Stimulated activated CD4-positive, alpha-beta T cell treated with anti-CD3 and anti-CD28 coated beads, Interleukin-12 subunit alpha, Interleukin-12 subunit beta, amount 100 ng/mL, for 48 hours (primary cell): ENCODE results near the gene FUT7.

Experiments
- DNase-seq, 3 donors: peaks; one replicate each; pipeline ENCODE4 v3.0.0-alpha.2; 2020; ENCODE audit warnings: low read depth in 2 of 3, low spot score in 1 of 3

FUT7 gene

DNA sequence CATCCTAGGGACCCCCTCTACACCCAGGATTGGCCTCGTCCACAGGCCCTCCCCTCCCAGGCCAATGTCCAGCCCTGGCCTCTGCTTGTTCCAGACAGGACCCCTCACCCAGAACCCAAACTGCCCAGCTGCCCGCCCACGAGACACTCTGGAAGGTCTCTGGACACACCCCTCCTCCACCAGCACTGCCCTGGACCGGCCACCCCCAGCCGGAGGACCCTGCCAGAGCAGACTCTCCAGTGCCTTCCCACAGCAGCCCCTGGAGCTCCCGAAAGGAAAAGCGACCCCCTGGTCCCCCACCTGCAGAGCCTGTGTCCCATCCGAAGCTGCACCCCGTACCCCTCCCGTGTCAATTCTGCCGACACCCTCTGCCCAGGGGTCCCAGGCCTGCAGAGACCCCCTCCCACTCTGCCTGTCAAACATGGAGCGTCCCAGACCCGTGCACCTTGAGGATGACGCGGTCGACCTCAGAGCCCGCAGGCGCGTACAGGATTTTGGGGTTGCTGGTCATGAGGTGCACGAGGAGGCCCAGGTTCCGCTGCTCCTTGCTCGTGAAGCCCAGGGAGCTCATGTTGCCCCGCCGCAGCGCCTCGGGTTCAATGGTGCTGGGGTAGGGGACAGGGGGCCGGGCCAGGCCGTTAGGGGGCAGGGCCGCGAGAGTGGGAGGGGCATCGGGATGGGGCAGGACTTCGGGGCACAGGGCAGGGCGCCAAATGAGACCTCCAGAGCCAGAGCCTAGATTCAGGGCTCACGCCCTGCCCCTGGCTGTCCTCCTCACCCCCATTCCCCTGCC lies 11.8 kb downstream of the FUT7 start:
- no peak for DNase-seq

DNA sequence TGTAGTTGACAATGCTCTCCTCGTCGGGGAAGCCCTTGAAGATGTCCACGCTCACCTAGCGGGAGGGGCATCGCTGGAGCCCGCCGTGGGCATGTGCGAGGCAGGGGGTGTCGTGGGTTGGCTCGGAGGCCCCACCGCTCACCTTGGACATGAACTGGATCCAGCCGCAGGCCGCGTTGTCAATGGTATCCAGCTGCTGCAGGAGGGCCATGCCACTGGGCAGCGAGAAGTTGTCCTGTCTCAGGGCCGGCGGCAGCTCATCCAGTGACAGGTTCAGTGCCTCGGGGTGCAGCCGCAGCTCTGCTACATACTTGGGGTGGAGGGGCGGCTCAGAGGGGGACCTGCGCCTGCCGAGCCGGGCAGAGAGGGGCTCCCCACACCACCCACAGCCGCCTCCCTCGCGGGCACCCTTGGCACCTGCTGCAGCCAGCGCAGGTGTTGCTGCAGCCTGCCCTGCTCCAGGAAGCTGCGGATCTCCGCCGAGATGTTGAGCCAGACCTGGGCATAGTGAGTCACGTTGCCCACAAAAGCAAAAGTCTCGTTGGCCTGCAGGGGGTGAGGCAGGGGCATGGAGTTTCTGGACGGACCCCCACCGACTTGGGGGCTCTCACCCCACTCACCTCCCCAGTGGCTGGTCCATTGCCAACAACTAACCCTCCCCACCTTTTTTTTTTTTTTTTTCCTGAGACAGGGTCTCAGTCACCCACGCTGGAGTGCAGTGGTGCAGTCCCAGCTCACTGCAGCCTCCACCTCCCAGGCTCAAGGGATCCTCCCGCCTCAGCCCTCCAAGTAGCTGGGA lies 12.9 kb downstream of the FUT7 start:
- DNase-seq: no peak

DNA sequence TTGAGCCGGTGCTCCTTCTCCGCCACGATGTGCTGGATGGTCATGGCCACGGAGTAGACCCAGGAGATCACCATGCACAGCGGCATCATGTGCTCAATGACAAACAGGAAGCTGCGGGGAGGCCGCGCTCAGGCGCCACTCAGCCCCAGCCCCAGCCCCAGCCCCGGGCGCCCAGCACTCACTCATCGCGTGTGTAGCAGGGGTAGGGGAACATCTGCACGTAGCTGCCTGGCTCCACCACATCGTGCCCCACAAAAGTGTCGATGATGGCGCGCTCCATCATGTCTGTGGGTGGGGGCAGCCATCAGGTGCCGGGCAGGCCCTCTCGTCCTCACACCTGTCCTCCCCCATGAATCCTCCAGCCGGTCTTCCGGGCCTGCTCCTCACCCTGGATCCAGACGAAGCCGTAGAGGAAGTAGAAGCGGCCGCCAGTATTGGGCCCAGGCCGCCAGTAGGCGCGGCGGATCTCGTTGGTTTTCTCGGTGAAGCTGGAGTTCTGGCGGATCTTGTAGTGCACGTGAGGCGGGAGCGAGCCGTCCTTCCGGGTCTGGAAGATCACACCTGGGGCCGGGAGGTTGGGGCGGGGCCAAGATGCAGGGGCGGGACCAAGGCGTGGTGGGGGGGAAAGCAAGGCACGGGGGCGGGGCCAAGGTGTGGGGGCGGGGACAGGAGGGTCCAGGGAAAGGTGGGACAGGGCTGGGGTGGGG lies 13.9 kb downstream of the FUT7 start:
- DNase-seq: no peak

DNA sequence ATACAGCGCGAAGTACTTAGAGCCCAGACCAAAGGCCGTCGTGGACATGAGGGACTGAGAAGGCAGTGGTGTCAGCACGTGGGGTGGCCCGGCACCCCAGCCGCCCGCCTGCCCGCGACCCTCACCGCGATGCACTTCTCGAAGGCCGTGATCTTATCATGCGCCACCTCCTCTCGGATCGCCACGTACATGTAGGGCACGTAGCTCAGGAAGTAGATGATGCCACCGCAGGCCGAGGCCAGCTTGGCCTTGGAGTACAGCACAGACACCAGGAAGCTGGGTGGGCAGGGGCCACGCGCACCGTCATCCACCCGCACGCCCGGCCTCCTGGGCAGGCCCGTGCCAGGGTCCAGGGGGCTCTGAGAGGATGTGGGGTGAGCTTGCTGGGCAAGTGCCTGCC lies 14.8 kb downstream of the FUT7 start:
- DNase-seq: no peak

DNA sequence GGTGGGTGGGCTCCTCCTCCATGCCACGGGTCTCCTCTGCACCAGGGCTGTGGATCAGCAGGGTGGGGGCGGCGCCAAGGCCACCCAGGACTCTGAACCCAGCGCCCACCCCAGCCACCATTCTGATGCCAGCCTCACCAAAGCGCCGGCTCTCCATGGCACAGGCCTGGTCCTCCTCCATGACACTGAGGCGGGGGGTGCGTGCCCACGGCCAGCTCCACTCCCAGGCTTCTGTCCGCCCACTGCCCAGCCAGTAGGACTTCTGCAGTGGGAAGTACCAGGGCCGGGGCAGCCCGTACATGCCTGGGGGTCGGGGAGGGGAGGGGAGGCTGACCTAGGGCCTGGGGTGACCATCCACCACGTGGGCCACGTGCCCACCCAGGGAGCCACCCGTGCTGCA lies 15.5 kb downstream of the FUT7 start:
- no peak for DNase-seq

DNA sequence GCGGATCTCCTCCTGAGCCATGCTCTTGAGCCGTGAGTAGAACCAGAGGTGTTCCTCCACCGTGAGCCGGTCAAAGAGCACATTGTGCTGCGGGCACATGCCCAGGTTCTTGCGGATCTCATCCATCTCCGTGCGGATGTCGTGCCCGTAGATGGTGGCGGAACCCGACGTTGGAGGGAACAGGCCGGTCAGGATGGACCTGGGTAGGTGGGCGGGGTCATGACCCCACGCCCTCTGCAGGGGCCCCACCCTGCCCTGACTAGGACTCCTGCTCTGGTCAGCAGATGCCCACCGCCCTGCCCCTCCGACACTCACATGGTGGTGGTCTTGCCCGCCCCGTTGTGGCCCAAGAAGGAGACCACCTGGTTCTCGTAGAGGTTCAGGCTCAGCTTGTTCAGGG lies 15.9 kb downstream of the FUT7 start:
- no peak for DNase-seq

DNA sequence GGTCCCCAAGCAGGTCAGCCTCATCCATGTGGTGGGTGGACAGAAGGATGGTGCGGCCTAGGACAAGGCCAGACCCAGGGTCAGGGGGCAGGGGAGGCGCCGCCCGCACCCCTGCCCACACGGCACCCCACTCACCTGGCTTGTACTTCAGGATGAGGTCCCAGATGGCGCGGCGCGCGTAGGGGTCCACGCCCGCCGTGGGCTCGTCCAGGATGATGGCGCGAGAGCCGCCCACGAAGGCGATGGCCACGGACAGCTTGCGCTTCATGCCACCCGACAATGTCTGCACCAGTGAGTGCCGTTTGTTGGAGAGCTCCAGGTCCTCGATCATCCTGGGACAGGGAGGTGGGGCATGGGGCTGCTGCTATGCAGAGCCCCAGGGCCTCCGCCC lies 16.4 kb downstream of the FUT7 start:
- DNase-seq: no peak

DNA sequence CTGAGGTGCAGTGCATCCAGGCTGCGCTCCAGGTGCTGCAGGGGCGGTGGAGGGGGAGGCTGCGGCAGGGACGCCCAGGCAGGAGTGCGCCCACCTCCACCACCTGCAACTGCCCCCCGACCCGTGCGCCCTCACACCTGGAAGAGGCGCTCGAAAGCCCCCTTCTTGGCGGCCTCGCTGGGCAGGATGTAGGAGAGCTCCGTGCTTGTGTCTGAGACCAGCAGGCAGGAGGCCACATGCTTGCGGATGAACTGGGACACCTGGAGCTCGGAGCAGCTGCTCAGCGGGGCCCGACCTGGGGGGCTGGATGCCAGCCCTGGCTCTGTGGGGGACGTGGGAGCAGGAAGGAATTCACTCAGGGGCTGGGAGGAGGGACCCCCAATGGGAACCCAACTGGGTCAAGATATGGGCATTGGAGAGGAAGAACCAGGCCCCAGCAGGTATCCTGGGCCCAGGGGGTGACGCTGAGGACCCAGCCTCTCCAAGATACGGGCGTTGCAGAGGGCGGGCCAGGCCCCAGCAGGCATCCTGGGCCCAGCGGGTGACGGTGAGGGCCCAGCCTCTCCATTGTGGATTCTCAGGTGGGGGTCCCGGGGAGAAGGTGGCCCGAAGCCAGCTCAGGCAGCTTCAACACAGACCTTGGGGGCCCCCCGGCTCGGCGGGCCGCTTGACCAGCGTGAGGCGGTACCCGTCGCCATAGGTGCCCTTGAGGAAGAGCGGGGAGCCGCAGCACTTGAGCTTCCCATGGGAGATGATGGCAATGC lies 16.9 kb downstream of the FUT7 start:
- DNase-seq: no peak

DNA sequence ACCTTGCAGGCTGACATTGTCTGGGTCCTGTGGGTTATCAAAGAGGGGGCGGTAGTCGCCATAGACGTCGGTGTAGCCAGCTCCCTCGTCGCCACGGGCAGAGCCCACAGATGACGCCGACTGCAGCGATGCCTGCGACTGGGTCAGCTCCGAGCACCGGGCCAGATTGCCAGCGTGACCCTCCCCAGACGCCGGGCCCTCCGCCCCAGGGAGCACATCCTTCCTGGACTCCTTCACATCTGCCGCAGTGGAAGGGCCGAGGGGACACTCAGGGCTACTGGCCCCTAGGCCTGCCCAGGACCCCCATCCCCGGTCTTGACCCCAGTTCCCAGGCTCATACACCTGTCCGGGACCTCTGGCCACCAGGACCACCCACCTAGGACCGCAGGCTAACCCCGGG lies 17.7 kb downstream of the FUT7 start:
- no peak for DNase-seq

DNA sequence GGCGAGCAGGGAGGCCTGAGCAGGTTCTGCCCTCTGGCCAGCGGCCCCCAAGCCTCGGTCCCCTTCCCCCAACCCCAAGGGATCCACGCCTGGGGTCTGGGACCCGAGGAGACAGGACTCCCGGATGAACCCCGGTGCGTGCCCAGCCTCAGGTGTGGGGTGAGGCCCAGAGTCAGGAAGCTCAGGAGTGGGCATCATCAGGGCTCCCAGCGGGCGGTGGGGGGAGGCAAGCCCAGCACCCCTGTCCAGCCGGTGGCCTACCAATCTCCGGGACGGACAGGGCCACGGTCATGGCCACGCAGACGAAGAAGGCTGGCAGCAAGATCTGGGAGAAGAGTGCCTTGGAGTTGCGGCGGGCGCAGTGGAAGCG lies 18.3 kb downstream of the FUT7 start:
- DNase-seq: no peak

DNA sequence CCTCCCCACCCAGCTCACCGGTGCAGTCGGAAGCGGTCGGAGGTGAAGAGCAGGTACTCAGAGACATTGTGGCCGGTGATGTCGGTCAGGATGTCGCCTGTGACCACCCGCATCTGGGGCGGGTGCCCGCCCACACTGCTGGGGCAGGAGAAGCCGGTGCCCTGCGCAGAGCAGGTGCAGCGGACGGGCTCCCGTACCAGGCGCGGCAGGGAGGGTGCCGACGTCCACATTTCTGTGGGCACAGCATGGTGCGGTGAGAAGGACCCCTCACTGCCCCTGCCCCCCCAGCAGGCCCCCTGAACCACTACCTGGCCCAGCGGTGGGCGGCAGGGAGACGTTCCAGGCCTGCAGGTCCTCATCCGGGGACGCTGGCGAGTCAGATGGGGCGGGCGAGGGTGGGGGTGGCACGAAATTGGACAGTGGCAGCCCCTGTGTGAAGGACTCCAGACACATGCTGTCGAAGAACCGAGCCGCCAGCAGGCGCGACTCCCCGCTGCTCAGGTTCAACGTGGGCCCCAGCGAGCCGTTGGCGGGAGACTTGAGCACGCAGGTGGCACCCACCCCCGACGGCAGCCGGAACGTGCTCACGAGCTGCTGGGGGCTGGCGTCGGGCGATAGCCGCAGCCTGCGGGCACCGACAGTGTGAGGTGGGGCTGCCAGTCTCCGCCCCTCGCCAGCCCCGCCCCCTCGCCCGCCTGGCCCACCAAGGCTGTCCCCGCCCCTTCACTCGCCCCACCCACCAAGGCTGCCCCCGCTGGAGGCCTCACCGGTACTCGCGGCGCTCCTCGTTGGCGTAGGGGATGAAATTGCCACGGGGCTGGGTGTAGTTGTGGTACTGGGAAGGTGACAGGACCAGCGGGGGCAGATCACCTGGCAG lies 19.0 kb downstream of the FUT7 start:
- DNase-seq: no peak

DNA sequence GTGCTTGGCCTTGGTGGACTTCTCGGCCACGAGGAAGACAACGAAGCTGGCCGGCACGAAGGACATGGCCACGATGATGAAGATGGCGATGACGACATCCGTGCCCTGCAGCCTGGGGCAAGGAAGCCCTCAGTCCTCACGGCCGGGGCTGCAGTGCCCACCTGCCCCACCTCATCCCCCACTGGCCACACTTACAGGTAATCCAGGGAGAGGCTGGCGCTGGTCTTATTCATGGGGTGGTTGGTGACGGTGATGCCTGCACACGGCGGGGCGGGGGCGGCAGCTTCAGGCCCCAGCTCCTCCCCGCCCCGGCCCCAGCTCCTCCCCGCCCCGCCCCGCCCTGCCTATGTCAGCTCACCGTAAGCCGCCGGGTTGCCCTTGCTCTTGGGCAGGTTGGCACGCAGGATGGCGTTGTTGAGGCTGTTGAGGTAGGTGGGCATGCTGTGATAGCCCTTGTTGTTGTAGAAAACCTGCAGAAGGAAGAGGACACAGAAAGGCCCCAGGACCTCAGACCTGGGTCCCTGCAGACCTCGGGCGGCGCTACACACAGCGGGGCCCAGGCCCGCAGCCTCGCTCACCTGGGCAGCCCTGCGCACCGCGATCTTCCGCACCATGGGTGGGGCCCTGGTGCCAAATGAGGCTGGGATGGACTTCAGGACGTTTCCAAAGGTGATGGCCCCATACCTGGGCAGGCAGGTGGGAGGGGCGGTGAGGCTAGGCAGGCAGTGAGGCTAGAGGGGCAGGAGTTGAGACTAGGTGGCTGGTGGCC lies 19.8 kb downstream of the FUT7 start:
- no peak for DNase-seq

DNA sequence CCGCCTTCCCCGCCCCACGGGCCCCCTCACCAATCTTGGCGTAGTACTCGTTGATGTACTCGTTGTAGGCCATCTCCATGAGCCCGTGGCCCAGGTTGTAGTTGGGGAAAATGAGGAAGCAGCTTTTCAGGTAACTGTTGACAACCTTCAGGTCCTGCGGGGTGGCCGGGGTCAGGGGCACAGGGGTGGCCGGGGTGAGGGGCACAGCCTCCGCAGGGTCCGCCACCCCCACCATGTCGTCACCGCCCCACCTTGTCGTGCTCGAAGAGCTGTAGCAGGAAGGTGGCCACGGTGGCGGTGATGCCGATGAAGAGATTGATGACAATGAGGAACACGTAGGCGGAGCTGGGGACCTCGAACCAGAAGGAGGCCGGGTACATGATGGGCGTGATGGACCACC lies 20.7 kb downstream of the FUT7 start:
- no peak for DNase-seq

DNA sequence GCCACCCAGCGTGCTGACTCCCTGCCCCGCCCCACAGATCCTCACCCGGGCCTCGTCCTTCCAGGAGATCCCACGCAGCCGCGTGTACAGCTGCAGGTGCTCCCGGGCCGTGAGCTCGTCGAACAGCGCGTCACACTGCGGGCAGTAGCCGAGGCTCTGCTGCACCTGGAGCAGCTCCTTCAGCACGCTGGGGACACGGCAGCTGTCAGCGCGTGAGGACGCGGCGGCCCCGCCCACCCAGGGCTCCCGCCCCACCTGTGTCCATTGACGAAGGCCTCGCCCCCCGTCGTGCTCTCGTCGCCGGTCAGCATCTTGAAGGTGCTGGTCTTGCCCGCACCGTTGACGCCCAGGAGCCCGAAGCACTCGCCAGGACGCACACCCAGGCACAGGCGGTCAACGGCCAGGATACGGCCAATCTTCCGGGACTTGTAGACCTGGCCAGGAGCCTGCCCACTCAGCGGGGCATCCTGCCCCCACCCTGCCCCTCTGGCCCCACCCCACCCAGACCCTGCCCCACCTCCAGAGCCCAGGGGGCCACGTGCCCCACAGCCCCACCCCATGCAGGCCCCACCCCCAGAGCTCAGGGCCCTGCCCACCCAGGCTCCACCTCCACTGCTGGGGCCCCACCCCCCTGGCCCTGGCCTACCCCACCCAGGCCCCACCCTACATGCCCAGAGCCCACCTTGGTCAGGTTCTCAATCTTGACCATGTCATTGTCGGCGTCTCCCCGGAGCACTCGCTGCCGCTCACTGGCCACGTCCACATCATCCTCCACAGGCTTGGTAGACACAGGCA lies 21.8 kb downstream of the FUT7 start:
- no peak for DNase-seq

DNA sequence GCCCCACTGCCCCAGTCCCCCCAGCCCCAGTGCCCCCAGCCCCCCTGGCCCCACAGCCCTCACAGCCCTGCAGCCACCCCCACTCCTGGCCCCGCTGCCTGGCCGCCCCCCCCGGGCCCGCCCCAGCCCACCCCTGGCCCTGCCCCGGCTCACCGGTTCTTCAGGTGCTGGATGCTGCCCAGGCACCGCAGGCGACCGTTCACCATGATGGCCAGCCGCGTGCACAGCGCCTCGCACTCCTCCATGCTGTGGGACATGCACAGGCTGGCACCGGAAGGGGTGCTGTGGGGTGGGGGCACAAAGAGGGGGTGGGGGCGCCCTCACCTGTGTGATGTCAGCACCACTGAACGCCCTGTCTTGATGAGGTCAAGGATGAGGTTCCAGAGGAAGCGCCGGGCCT lies 22.7 kb downstream of the FUT7 start:
- DNase-seq: no peak

DNA sequence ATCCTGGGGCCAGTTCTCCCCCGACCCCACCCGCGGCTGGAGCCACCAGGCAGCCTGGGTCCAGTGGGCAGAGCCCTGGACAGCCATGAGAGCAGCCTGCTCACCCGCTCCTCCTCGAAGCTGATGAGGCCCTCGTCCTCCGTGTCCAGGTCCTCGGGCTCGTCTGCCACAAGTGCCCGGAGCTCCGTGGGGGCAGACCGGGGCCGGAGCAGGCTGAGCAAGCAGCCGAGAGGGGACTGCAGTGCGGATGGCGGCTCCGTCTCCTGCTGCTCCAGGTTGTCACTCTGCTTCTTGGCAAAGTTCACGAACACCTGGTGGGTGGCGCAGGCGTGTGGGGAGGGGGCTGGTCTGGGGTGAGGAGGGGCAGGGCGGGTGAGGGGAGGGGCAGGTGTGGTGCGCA lies 23.6 kb downstream of the FUT7 start:
- DNase-seq: no peak

DNA sequence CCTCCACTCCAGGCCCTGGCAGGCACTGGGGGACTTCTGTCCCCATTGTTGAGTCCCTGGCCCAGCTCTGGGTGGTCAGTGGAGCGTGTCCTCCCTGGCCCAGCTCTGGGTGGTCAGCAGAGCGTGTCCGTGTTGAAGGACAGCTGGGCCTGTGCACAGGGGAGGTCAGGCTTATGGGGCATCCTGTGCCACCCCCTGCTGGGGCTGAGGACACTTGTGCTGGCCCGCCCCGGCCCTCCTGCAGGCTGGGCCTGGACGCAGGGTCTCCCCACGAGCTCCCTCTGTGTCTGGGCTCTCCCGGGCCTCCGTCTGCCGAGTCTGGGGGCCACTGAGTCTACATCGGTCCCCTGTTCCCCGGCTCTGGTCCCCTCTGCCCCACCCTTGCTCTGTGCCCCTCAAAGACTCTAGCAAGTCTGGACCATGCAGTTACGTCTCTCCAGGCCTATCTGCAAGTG lies 24.0 kb downstream of the FUT7 start:
- DNase-seq: no peak

DNA sequence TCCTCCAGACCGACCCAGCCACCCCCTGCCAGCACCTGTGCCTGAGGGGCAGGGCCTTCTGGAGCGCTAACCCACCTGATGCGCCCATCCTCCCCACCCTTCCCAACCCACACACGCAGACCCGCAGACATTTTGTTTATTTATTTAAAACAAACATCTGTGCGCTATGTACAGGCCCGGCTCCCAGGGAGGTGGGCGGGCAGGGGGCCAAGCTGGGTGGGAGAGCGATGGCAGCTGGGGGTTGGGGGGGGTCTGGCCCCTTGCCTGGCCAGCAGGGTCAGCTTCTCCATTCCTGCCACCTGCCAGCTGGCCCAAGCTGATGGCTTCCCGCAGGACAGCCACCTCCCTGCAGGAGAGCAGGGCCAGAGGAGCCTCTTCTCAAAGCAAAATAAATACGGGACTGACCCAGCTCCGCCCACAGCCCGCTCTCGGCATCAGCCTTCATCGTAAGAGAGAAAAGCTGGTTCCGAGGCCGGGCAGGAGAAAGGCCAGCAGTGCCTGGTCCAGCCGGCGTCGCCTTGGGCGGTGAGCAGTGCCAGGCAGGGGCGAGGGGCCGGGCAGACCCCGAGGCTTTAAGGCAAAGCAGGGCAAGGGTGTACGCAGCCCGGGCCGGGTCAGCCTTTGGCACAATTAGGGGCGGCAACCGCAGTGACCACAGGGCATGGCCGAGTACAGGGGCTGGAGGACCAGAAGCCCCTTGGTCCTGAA lies 24.6 kb downstream of the FUT7 start:
- DNase-seq: no peak
